ENCODE data around the gene MDGA2. TPM values are rescaled to one million over a fixed set of nuclear protein-coding genes. Genes with fewer than 3 reads are reported as not detected.

MDGA2 gene
- polyA plus RNA-seq, 1 experiment: not detected

- ChIA-PET POLR2A (no interaction called here), CTCF (no interaction called here)
- no peak overlapping the region for H3K4me3 ChIP-seq (ENCODE audit: low read depth, low read length)
- no peak for TF ChIP-seq CTCF (IDR thresholded peaks at IDR 0.05; ENCODE audit: low read depth, low read length)
- peaks cover 7% of the 10 kb centered on the region for H3K9me3 ChIP-seq (ENCODE audit: control insufficient read depth, insufficient read depth, low read length)
- H3K27me3 ChIP-seq (ENCODE audit: control insufficient read depth, insufficient read depth, low read length): no peaks in the 10 kb centered on the region
- no peak for DNase-seq (ENCODE audit: low read depth, low spot score)
- H3K27ac ChIP-seq (ENCODE audit: low read depth, low read length): no peak overlapping the region
Observed at GRCh38 chr14:47425302-47425701, 250.1 kb downstream of the MDGA2 start.

- TF ChIP-seq CTCF (IDR thresholded peaks at IDR 0.05; ENCODE audit: low read depth, low read length): no peak
- Histone ChIP-seq H3K27ac (ENCODE audit: low read depth, low read length) (no peak overlapping the region), H3K9me3 (ENCODE audit: control insufficient read depth, insufficient read depth, low read length) (peaks cover 9% of the 10 kb centered on the region), H3K4me3 (ENCODE audit: low read depth, low read length) (no peak overlapping the region), H3K27me3 (ENCODE audit: control insufficient read depth, insufficient read depth, low read length) (no peaks in the 10 kb centered on the region)
- CTCF ChIA-PET: no interaction called here
- no peak for DNase-seq (ENCODE audit: low read depth, low spot score)
- POLR2A ChIA-PET: no interaction called here
Observed at GRCh38 chr14:47422191-47422590, 253.2 kb downstream of the MDGA2 start.

GRCh38 chr14:47411523-47411922 lies 263.9 kb downstream of the MDGA2 start:
- Histone ChIP-seq H3K27ac (ENCODE audit: low read depth, low read length) (no peak overlapping the region), H3K4me3 (ENCODE audit: low read depth, low read length) (no peak overlapping the region), H3K27me3 (ENCODE audit: control insufficient read depth, insufficient read depth, low read length) (no peaks in the 10 kb centered on the region), H3K9me3 (ENCODE audit: control insufficient read depth, insufficient read depth, low read length) (peaks cover 7% of the 10 kb centered on the region)
- CTCF ChIA-PET: no interaction called here
- no peak for DNase-seq (ENCODE audit: low read depth, low spot score)
- POLR2A ChIA-PET: no interaction called here
- TF ChIP-seq CTCF (IDR thresholded peaks at IDR 0.05; ENCODE audit: low read depth, low read length): no peak

GRCh38 chr14:47392326-47392725 lies 283.1 kb downstream of the MDGA2 start:
- ChIA-PET CTCF (no interaction called here), POLR2A (no interaction called here)
- TF ChIP-seq CTCF (IDR thresholded peaks at IDR 0.05; ENCODE audit: low read depth, low read length): no peak
- no peak overlapping the region for H3K27ac ChIP-seq (ENCODE audit: low read depth, low read length)
- H3K4me3 ChIP-seq (ENCODE audit: low read depth, low read length): no peak overlapping the region
- no peaks in the 10 kb centered on the region for H3K27me3 ChIP-seq (ENCODE audit: control insufficient read depth, insufficient read depth, low read length)
- DNase-seq (ENCODE audit: low read depth, low spot score): no peak
- H3K9me3 ChIP-seq (ENCODE audit: control insufficient read depth, insufficient read depth, low read length): peaks cover 3% of the 10 kb centered on the region; the same call in 1 of the 2 replicates

GRCh38 chr14:47390831-47391504 lies 284.4 kb downstream of the MDGA2 start:
- Histone ChIP-seq H3K4me3 (ENCODE audit: low read depth, low read length) (no peak overlapping the region), H3K27me3 (ENCODE audit: control insufficient read depth, insufficient read depth, low read length) (no peaks in the 10 kb centered on the region), H3K9me3 (ENCODE audit: control insufficient read depth, insufficient read depth, low read length) (peaks cover 3% of the 10 kb centered on the region; the same call in 1 of the 2 replicates), H3K27ac (ENCODE audit: low read depth, low read length) (no peak overlapping the region)
- CTCF ChIA-PET: no interaction called here
- TF ChIP-seq CTCF (IDR thresholded peaks at IDR 0.05; ENCODE audit: low read depth, low read length): no peak
- DNase-seq (ENCODE audit: low read depth, low spot score): no peak
- POLR2A ChIA-PET: no interaction called here

Data from AG04450 (cell line).